Natural killer cell (primary cell): ENCODE measurements around the gene PAX2. TPM values are rescaled to one million over a fixed set of nuclear protein-coding genes. Genes with fewer than 3 reads are reported as not detected.

ENCODE experiments used
- ATAC-seq, 3 donors: fragments of 150-1000 bp in 2 of 3; fragments of 200-7000 bp in 1 of 3; cut with Tn5 transposase; 1 replicate in 1 of 3; 2 replicates in 2 of 3; pipeline ENCODE4 v1.10.0; 2021; ENCODE audit warnings: mild to moderate bottlenecking in 2 of 3, moderate library complexity in 2 of 3
- DNase-seq, 2 donors: peaks; one replicate each; pipeline versions ENCODE4 v3.0.0 to v3.0.0-alpha.2; 2013 to 2021; ENCODE audit warnings: mixed read lengths in 1 of 2
- H3K27ac ChIP-seq: one replicate; pipeline ENCODE4 v1.5.1; 2013; ENCODE audit warnings: mild to moderate bottlenecking, low read length
- H3K27me3 ChIP-seq: one replicate; pipeline ENCODE4 v1.6.1; 2013; ENCODE audit warnings: low read length; ENCODE audit not compliant: control insufficient read depth, insufficient read depth
- H3K36me3 ChIP-seq: one replicate; pipeline ENCODE4 v1.6.1; 2013; ENCODE audit warnings: low read length; ENCODE audit not compliant: control insufficient read depth, insufficient read depth
- H3K4me1 ChIP-seq: one replicate; pipeline ENCODE4 v1.6.1; 2013; ENCODE audit warnings: low read length; ENCODE audit not compliant: control insufficient read depth, insufficient read depth
- H3K4me3 ChIP-seq: one replicate; pipeline ENCODE4 v1.5.1; 2013; ENCODE audit warnings: low read length
- H3K9me3 ChIP-seq: one replicate; pipeline ENCODE4 v1.6.1; 2013; ENCODE audit warnings: low read length; ENCODE audit not compliant: control insufficient read depth, insufficient read depth
- H3K27ac Mint-ChIP-seq, 2 donors: one replicate each; pipeline ENCODE4 v1.8.0; 2022; ENCODE audit warnings: mild to moderate bottlenecking in 2 of 2, mixed read lengths in 2 of 2, moderate library complexity in 1 of 2
- H3K27me3 Mint-ChIP-seq, 2 donors: one replicate each; pipeline ENCODE4 v1.8.0; 2022; ENCODE audit warnings: low read depth in 2 of 2, mixed read lengths in 2 of 2
- H3K36me3 Mint-ChIP-seq: one replicate; pipeline ENCODE4 v1.8.0; 2022; ENCODE audit warnings: mixed read lengths
- H3K4me1 Mint-ChIP-seq, 2 donors: one replicate each; pipeline ENCODE4 v1.8.0; 2022; ENCODE audit warnings: mixed read lengths in 2 of 2
- H3K4me3 Mint-ChIP-seq: one replicate; pipeline ENCODE4 v1.8.0; 2022; ENCODE audit warnings: mild to moderate bottlenecking, moderate library complexity, mixed read lengths
- H3K9me3 Mint-ChIP-seq, 2 donors: one replicate each; pipeline ENCODE4 v1.8.0; 2022; ENCODE audit warnings: mixed read lengths in 2 of 2
- WGBS: methylation state at CpG from one replicate; pipeline ENCODE4 v1.1.7; 2013; ENCODE audit warnings: missing lambda C conversion rate; ENCODE audit not compliant: insufficient coverage; 5-methylcytosine and 5-hydroxymethylcytosine counted together
- intact Hi-C: fragments of 100-400 bp; cut with micrococcal nuclease; formaldehyde crosslinking; loops from one replicate; pipeline ENCODE4 v1.14.2; 2022
- total RNA-seq, 4 donors: library from RNA; stranded (reverse); fragments of 120-200 nt in 1 of 4; gene quantifications; one replicate each; pipeline versions ENCODE4 v1.2.3 to v1.2.4, GENCODE V29; 2013 to 2022
- TF ChIP-seq, protein P1 (sequence below): fragments of 200-600 bp; IDR thresholded peaks from one replicate; pipeline ENCODE4 v1.8.0; 2022; ENCODE audit warnings: antibody characterized with exemption

The PAX2 gene
- total RNA-seq, 3 donors from 2014 or later (not counting 1 experiment from before 2014, with no cell fraction given): not detected

GRCh38 chr10:100774876-100775275, 29.5 kb downstream of the PAX2 start:
- TF ChIP-seq, protein P1, sequence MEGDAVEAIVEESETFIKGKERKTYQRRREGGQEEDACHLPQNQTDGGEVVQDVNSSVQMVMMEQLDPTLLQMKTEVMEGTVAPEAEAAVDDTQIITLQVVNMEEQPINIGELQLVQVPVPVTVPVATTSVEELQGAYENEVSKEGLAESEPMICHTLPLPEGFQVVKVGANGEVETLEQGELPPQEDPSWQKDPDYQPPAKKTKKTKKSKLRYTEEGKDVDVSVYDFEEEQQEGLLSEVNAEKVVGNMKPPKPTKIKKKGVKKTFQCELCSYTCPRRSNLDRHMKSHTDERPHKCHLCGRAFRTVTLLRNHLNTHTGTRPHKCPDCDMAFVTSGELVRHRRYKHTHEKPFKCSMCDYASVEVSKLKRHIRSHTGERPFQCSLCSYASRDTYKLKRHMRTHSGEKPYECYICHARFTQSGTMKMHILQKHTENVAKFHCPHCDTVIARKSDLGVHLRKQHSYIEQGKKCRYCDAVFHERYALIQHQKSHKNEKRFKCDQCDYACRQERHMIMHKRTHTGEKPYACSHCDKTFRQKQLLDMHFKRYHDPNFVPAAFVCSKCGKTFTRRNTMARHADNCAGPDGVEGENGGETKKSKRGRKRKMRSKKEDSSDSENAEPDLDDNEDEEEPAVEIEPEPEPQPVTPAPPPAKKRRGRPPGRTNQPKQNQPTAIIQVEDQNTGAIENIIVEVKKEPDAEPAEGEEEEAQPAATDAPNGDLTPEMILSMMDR: no peak
- intact Hi-C loops: no loop called here
- Histone ChIP-seq H3K27ac (no peak overlapping the region), H3K4me1 (no peaks in the 10 kb centered on the region), H3K9me3 (no peaks in the 10 kb centered on the region), H3K4me3 (no peak overlapping the region), H3K36me3 (no peaks in the 10 kb centered on the region), H3K27me3 (no peaks in the 10 kb centered on the region)
- WGBS: 81% methylated on average over 4 of the region's 6 CpGs
- peaks cover 27 to 59% of the 10 kb centered on the region in 2 donors for H3K27me3 Mint-ChIP-seq
- no peak overlapping the region for H3K4me3 Mint-ChIP-seq
- no peaks in the 10 kb centered on the region for H3K9me3 Mint-ChIP-seq
- no peak overlapping the region for H3K27ac Mint-ChIP-seq
- H3K4me1 Mint-ChIP-seq: no peaks in the 10 kb centered on the region
- ATAC-seq (no peak), DNase-seq (no peak)
- H3K36me3 Mint-ChIP-seq: no peaks in the 10 kb centered on the region

DNA sequence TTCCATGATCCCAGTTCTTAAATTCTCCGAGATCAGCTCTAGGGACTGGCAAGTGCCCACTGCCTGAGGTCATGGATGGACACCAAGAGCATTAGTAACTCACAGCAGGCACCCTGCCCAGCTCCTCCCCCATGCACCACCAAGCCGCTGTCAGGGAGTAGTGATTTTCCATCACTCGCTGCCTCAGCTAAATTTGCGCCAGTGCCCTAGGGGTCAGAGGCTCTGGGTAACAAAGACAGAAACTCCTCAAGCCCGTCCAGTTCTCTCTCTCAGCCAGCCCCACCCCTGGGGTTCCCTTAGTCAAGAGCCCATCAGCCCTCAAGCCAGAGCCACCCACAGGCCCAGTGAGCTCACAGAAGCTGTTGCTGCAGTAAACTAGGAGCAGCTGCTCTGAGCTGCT, 30.0 kb downstream of the PAX2 start:
- Histone ChIP-seq H3K36me3 (no peaks in the 10 kb centered on the region), H3K9me3 (no peaks in the 10 kb centered on the region), H3K27ac (no peak overlapping the region), H3K27me3 (no peaks in the 10 kb centered on the region), H3K4me1 (no peaks in the 10 kb centered on the region), H3K4me3 (no peak overlapping the region)
- WGBS: 74% methylated on average over 5 of the region's 5 CpGs
- intact Hi-C loops: no loop called here
- H3K4me1 Mint-ChIP-seq: no peaks in the 10 kb centered on the region
- H3K36me3 Mint-ChIP-seq: no peaks in the 10 kb centered on the region
- DNase-seq (no peak), ATAC-seq (no peak)
- TF ChIP-seq, protein P1: no peak
- peaks cover 29 to 60% of the 10 kb centered on the region in 2 donors for H3K27me3 Mint-ChIP-seq
- H3K9me3 Mint-ChIP-seq: no peaks in the 10 kb centered on the region
- H3K27ac Mint-ChIP-seq: no peak overlapping the region
- no peak overlapping the region for H3K4me3 Mint-ChIP-seq

- Histone ChIP-seq H3K4me3 (no peak overlapping the region), H3K9me3 (no peaks in the 10 kb centered on the region), H3K27me3 (no peaks in the 10 kb centered on the region), H3K36me3 (no peaks in the 10 kb centered on the region), H3K27ac (no peak overlapping the region), H3K4me1 (no peaks in the 10 kb centered on the region)
- H3K4me3 Mint-ChIP-seq: no peak overlapping the region
- intact Hi-C loops: no loop called here
- DNase-seq (no peak), ATAC-seq (no peak)
- 77% methylated on average over 4 of the region's 4 CpGs for WGBS
- H3K27ac Mint-ChIP-seq: no peak overlapping the region
- H3K27me3 Mint-ChIP-seq: peaks cover 29 to 60% of the 10 kb centered on the region in 2 donors
- H3K9me3 Mint-ChIP-seq: no peaks in the 10 kb centered on the region
- no peaks in the 10 kb centered on the region for H3K4me1 Mint-ChIP-seq
- no peaks in the 10 kb centered on the region for H3K36me3 Mint-ChIP-seq
- TF ChIP-seq, protein P1: no peak
These were observed 30.5 kb downstream of the PAX2 start for GRCh38 chr10:100775871-100776270.

DNA sequence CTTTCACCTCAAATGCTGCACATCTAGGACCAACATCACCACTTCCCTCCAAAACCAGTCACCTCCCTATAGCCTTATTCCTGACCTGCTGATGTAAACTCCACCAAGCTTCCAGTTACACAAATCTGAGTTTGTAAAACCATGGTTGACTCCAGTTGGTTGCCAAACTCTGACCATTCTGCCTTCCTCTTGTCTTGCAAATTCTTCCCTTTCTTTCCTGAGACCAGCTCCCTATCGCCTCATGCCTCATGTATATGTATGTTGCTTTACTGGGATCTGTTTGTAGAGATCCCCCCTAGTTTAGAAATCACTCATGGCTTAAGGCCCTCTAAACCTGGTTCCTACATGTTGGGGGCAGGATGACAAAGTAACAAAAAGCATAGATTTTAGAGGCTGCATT, 31.3 kb downstream of the PAX2 start:
- WGBS: no CpG with 5 or more reads among the region's 1 CpG
- Histone ChIP-seq H3K9me3 (no peaks in the 10 kb centered on the region), H3K4me1 (no peaks in the 10 kb centered on the region), H3K36me3 (no peaks in the 10 kb centered on the region), H3K27me3 (no peaks in the 10 kb centered on the region), H3K4me3 (no peak overlapping the region), H3K27ac (no peak overlapping the region)
- no peak for DNase-seq
- Mint-ChIP-seq H3K9me3 (no peaks in the 10 kb centered on the region), H3K27me3 (peaks cover 29 to 60% of the 10 kb centered on the region in 2 donors), H3K27ac (no peak overlapping the region), H3K4me1 (no peaks in the 10 kb centered on the region), H3K4me3 (no peak overlapping the region), H3K36me3 (no peaks in the 10 kb centered on the region)
- ATAC-seq: no peak
- intact Hi-C loops: no loop called here
- TF ChIP-seq, protein P1: no peak
